Measurements from ENCODE around the gene PKP4. TPM values are rescaled to one million over a fixed set of nuclear protein-coding genes. Genes with fewer than 3 reads are reported as not detected.

The PKP4 gene
- total and polyA plus RNA-seq, 9 of the 15 experiments (the other 6 are each of a cell fraction or from before 2014, with no cell fraction given) = 24.6 to 99.1 (median 74.0) TPM

DNA sequence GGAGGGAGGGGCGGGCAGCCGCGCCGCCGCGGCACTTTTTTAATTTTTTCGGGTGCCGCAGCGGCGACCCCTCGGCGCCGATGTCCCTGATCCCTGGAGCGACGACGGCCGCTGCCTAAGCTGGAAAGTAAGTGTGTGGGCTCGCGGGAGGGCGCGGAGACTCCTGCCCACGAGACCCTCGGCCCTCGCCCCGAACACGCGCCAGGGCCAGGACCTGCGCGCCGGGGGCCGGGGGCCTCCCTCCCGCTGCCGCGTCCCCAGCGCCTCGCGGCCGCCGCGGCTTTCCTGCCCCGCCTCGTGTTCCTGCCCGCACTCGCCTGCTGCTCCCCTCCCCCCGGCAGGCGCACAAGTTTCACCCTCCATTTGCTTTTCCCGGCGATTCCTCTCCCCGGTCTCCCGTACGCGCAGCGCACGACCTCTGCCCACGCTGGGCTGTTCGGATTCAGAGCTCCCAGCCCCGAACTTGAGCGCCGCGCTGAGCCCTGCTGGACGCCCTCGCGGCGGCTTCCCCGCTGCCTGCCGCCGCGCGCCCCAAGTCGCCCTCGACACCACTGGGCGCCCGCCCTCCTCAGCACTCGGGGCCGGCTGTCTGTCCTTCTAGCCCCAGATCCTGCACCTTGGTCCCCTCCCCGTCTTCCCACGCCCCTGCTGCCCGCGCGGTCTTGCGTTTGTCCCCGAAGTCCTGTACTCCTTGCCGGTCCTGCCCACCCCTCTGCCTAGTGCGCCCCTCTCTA is 507 bp downstream of the PKP4 start (continued):
- TF ChIP-seq, protein P1, sequence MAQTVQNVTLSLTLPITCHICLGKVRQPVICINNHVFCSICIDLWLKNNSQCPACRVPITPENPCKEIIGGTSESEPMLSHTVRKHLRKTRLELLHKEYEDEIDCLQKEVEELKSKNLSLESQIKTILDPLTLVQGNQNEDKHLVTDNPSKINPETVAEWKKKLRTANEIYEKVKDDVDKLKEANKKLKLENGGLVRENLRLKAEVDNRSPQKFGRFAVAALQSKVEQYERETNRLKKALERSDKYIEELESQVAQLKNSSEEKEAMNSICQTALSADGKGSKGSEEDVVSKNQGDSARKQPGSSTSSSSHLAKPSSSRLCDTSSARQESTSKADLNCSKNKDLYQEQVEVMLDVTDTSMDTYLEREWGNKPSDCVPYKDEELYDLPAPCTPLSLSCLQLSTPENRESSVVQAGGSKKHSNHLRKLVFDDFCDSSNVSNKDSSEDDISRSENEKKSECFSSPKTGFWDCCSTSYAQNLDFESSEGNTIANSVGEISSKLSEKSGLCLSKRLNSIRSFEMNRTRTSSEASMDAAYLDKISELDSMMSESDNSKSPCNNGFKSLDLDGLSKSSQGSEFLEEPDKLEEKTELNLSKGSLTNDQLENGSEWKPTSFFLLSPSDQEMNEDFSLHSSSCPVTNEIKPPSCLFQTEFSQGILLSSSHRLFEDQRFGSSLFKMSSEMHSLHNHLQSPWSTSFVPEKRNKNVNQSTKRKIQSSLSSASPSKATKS (CRISPR knock-in tag; IDR thresholded peaks at IDR 0.05) = no peak
- TF ChIP-seq, protein P2, sequence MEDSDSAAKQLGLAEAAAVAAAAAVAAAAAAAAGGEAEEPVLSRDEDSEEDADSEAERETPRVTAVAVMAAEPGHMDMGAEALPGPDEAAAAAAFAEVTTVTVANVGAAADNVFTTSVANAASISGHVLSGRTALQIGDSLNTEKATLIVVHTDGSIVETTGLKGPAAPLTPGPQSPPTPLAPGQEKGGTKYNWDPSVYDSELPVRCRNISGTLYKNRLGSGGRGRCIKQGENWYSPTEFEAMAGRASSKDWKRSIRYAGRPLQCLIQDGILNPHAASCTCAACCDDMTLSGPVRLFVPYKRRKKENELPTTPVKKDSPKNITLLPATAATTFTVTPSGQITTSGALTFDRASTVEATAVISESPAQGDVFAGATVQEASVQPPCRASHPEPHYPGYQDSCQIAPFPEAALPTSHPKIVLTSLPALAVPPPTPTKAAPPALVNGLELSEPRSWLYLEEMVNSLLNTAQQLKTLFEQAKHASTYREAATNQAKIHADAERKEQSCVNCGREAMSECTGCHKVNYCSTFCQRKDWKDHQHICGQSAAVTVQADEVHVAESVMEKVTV (CRISPR knock-in tag; IDR thresholded peaks at IDR 0.05) = no peak
- 0 out of 2 replicates have a peak, but pooled peaks have one; percentile 19 for TF ChIP-seq TCF3 (CRISPR knock-in tag; IDR thresholded peaks at IDR 0.05)
- TF ChIP-seq JUND (IDR thresholded peaks at IDR 0.05; ENCODE audit: borderline replicate concordance, low read depth, low read length) = no peak
- TF ChIP-seq JUND (tag; IDR thresholded peaks at IDR 0.05; ENCODE audit: borderline replicate concordance, low read depth, low read length) = no peak
- peak; percentile 33 for TF ChIP-seq TAF9B (IDR thresholded peaks at IDR 0.05; ENCODE audit: partially characterized antibody)
- TF ChIP-seq NRF1 (conservative IDR thresholded peaks at IDR 0.05 in 1 of 2, IDR thresholded peaks at IDR 0.05 in 1 of 2) = no peak
- TF ChIP-seq, protein P3, sequence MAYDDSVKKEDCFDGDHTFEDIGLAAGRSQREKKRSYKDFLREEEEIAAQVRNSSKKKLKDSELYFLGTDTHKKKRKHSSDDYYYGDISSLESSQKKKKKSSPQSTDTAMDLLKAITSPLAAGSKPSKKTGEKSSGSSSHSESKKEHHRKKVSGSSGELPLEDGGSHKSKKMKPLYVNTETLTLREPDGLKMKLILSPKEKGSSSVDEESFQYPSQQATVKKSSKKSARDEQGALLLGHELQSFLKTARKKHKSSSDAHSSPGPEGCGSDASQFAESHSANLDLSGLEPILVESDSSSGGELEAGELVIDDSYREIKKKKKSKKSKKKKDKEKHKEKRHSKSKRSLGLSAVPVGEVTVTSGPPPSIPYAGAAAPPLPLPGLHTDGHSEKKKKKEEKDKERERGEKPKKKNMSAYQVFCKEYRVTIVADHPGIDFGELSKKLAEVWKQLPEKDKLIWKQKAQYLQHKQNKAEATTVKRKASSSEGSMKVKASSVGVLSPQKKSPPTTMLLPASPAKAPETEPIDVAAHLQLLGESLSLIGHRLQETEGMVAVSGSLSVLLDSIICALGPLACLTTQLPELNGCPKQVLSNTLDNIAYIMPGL (CRISPR knock-in tag; IDR thresholded peaks at IDR 0.05) = peak; percentile 27; the same call in 1 of the 2 replicates
- peak; percentile 1 for TF ChIP-seq HNRNPK (IDR thresholded peaks at IDR 0.05; ENCODE audit: low read depth, low read length, poor library complexity, severe bottlenecking)
- TF ChIP-seq ELF4 (CRISPR knock-in tag; IDR thresholded peaks at IDR 0.05) = no peak
- TF ChIP-seq SMARCC2 (IDR thresholded peaks at IDR 0.05; ENCODE audit: low read depth) = no peak
- TF ChIP-seq TCF7L2 (IDR thresholded peaks at IDR 0.05; ENCODE audit: low read depth, low read length) = no peak
- no peak for TF ChIP-seq ZNF3 (CRISPR knock-in tag; IDR thresholded peaks at IDR 0.05)
- TF ChIP-seq ZNF445 (CRISPR knock-in tag; IDR thresholded peaks at IDR 0.05; ENCODE audit: low read depth) = no peak
- TF ChIP-seq, protein P4, sequence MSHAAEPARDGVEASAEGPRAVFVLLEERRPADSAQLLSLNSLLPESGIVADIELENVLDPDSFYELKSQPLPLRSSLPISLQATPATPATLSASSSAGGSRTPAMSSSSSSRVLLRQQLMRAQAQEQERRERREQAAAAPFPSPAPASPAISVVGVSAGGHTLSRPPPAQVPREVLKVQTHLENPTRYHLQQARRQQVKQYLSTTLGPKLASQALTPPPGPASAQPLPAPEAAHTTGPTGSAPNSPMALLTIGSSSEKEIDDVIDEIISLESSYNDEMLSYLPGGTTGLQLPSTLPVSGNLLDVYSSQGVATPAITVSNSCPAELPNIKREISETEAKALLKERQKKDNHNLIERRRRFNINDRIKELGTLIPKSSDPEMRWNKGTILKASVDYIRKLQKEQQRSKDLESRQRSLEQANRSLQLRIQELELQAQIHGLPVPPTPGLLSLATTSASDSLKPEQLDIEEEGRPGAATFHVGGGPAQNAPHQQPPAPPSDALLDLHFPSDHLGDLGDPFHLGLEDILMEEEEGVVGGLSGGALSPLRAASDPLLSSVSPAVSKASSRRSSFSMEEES (CRISPR knock-in tag; IDR thresholded peaks at IDR 0.05) = no peak
- no peak for TF ChIP-seq KLF13 (tag; IDR thresholded peaks at IDR 0.05; ENCODE audit: borderline replicate concordance, low read depth)
- TF ChIP-seq, protein P5, sequence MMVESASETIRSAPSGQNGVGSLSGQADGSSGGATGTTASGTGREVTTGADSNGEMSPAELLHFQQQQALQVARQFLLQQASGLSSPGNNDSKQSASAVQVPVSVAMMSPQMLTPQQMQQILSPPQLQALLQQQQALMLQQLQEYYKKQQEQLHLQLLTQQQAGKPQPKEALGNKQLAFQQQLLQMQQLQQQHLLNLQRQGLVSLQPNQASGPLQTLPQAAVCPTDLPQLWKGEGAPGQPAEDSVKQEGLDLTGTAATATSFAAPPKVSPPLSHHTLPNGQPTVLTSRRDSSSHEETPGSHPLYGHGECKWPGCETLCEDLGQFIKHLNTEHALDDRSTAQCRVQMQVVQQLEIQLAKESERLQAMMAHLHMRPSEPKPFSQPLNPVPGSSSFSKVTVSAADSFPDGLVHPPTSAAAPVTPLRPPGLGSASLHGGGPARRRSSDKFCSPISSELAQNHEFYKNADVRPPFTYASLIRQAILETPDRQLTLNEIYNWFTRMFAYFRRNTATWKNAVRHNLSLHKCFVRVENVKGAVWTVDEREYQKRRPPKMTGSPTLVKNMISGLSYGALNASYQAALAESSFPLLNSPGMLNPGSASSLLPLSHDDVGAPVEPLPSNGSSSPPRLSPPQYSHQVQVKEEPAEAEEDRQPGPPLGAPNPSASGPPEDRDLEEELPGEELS (CRISPR knock-in tag; IDR thresholded peaks at IDR 0.05; ENCODE audit: borderline replicate concordance) = peak; percentile 61; the same call in 1 of the 2 replicates
